Measurements from ENCODE around the gene FADS1. TPM values are rescaled to one million over a fixed set of nuclear protein-coding genes. Genes with fewer than 3 reads are reported as not detected.

The FADS1 gene
- total RNA-seq, 4 donors from 2014 or later: 20.8 to 37.4 (median 32.0) TPM

DNA sequence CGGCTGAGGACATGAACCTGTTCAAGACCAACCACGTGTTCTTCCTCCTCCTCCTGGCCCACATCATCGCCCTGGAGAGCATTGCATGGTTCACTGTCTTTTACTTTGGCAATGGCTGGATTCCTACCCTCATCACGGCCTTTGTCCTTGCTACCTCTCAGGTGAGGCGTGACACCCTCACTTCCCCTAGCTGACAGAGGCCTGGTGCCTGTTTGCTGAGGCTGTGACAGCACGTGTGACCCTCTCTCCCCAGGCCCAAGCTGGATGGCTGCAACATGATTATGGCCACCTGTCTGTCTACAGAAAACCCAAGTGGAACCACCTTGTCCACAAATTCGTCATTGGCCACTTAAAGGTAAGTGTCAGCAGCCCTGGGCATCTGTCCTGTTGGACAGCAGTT lies 23.6 kb upstream of the FADS1 start:
- 89 to 95% methylated on average over 4 to 7 of the region's 7 CpGs for WGBS, 2 donors (ENCODE audit: low coverage in 1 of 2)
- TF ChIP-seq, protein P1, sequence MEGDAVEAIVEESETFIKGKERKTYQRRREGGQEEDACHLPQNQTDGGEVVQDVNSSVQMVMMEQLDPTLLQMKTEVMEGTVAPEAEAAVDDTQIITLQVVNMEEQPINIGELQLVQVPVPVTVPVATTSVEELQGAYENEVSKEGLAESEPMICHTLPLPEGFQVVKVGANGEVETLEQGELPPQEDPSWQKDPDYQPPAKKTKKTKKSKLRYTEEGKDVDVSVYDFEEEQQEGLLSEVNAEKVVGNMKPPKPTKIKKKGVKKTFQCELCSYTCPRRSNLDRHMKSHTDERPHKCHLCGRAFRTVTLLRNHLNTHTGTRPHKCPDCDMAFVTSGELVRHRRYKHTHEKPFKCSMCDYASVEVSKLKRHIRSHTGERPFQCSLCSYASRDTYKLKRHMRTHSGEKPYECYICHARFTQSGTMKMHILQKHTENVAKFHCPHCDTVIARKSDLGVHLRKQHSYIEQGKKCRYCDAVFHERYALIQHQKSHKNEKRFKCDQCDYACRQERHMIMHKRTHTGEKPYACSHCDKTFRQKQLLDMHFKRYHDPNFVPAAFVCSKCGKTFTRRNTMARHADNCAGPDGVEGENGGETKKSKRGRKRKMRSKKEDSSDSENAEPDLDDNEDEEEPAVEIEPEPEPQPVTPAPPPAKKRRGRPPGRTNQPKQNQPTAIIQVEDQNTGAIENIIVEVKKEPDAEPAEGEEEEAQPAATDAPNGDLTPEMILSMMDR (IDR thresholded peaks at IDR 0.05): no peak
- TF ChIP-seq EP300 (IDR thresholded peaks at IDR 0.05): no peak
- TF ChIP-seq POLR2A (IDR thresholded peaks at IDR 0.05): no peak
- no peak for TF ChIP-seq POLR2AphosphoS5 (IDR thresholded peaks at IDR 0.05)
- Histone ChIP-seq H3K27me3 (no peaks in the 10 kb centered on the region), H3K27ac (no peak overlapping the region), H3K4me1 (peaks cover 0 to 8% (median 0%) of the 10 kb centered on the region in 3 donors), H3K4me3 (no peak overlapping the region), H3K9me3 (no peaks in the 10 kb centered on the region), H3K36me3 (peaks cover 0 to 78% of the 10 kb centered on the region in 2 donors)
- ATAC-seq: no peak

DNA sequence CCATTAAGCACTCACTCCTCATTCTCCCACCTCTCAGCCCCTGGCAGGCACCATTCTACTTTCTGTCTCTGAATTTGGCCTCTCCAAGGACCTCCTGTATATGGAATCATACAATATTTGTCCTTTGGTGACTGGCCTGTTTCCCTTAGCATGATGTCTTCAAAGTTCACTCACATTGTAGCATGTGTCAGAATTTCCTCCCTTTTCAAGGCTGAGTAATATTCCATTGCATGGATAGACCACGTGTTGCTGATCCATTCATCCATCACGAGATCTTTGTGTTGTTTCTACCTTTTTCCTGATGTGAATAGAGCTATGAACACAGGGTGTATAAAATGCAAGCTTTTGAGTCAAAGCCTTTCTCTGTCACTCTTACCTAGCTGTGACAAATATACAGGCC lies 22.9 kb upstream of the FADS1 start:
- no peak for ATAC-seq
- 83 to 100% methylated on average over 2 of the region's 2 CpGs for WGBS, 2 donors (ENCODE audit: low coverage in 1 of 2)
- no peak overlapping the region for H3K4me3 ChIP-seq
- H3K27ac ChIP-seq: no peak overlapping the region
- H3K4me1 ChIP-seq: peaks cover 0 to 15% (median 4%) of the 10 kb centered on the region in 3 donors
- H3K36me3 ChIP-seq: peaks cover 0 to 72% of the 10 kb centered on the region in 2 donors
- TF ChIP-seq POLR2AphosphoS5 (IDR thresholded peaks at IDR 0.05) (no peak), POLR2A (IDR thresholded peaks at IDR 0.05) (no peak), EP300 (IDR thresholded peaks at IDR 0.05) (no peak)
- TF ChIP-seq, protein P1 (IDR thresholded peaks at IDR 0.05): no peak
- no peaks in the 10 kb centered on the region for H3K27me3 ChIP-seq
- H3K9me3 ChIP-seq: no peaks in the 10 kb centered on the region

DNA sequence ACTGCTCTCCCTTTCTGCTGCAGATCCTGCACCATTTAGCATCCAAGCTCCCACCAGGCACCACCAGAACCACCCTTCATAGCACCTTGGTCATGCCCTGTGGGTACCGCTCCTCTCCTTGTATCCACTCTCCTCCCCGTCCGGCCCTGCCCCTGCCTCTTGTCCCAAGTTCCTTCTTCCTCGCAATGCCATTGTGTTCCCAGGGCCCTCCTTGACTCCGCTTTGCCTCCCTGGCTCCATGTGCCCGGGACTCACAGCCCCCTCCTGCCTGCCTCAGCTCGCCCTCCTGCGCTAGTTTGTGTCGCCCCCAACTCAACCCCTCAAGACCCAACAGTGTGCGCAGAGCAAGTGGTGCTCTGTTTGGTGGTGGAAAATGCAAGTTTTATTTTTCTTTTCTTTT lies 22.1 kb upstream of the FADS1 start:
- Histone ChIP-seq H3K4me1 (peaks cover 0 to 23% (median 8%) of the 10 kb centered on the region in 3 donors), H3K27ac (no peak overlapping the region), H3K36me3 (peaks cover 0 to 64% of the 10 kb centered on the region in 2 donors), H3K4me3 (no peak overlapping the region), H3K27me3 (no peaks in the 10 kb centered on the region), H3K9me3 (no peaks in the 10 kb centered on the region)
- TF ChIP-seq POLR2AphosphoS5 (IDR thresholded peaks at IDR 0.05): no peak
- TF ChIP-seq POLR2A (IDR thresholded peaks at IDR 0.05): no peak
- no peak for TF ChIP-seq EP300 (IDR thresholded peaks at IDR 0.05)
- TF ChIP-seq, protein P1 (IDR thresholded peaks at IDR 0.05): no peak
- no peak for ATAC-seq
- WGBS, 2 donors (ENCODE audit: low coverage in 1 of 2): 83 to 87% methylated on average over 4 to 10 of the region's 10 CpGs

DNA sequence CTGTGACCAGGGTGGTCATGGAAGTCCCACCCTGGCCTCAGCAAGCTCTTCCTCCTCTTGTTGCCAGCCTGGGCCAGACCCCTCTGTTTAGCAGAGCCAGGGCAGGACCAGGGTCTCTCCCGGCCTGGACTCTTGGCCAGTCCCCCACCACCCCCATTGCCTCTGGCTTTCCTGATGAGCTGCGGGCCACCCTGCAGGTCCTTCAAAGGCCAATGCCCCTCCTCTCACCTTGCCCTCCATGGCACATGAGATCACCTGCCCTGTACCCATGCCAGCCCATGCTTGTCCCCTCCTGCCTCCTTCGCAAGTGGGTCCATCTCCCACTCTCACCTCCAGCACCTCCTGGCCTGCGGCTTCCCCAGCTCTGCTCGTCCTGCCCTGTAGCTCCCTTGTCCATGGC lies 21.7 kb upstream of the FADS1 start:
- no peak overlapping the region for H3K4me3 ChIP-seq
- WGBS, 2 donors (ENCODE audit: low coverage in 1 of 2): 85 to 90% methylated on average over 3 to 4 of the region's 5 CpGs
- peaks cover 0 to 27% (median 8%) of the 10 kb centered on the region in 3 donors for H3K4me1 ChIP-seq
- peaks cover 0 to 59% of the 10 kb centered on the region in 2 donors for H3K36me3 ChIP-seq
- no peaks in the 10 kb centered on the region for H3K9me3 ChIP-seq
- no peaks in the 10 kb centered on the region for H3K27me3 ChIP-seq
- H3K27ac ChIP-seq: no peak overlapping the region
- no peak for ATAC-seq
- TF ChIP-seq EP300 (IDR thresholded peaks at IDR 0.05) (no peak), POLR2A (IDR thresholded peaks at IDR 0.05) (no peak), POLR2AphosphoS5 (IDR thresholded peaks at IDR 0.05) (no peak)
- TF ChIP-seq, protein P1 (IDR thresholded peaks at IDR 0.05): no peak

DNA sequence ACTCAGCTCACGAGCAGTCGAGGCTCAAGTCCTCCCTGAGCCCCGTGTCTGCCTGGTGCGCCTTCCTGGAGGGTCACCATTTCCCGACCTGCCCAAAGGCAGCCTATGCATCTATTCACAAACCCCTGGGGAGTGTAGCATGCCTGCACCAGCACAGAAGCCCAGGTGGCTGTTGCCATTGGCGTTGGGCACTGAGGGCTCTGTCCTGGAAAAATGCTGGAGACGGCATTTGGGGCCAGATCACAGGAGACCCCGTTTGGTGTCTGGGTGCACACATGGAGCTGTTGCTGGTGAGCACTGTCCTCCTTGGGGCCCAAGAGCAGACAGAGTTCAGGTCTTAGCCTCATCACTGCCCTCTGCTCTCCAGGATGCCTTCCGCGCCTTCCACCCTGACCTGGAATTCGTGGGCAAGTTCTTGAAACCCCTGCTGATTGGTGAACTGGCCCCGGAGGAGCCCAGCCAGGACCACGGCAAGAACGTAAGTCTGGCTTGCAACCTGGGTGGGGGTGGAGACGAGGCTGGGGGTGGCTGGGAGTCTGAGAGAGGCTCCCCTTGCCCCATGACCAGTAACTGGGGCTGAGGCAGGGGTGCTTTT lies 20.7 kb upstream of the FADS1 start:
- Histone ChIP-seq H3K27me3 (no peaks in the 10 kb centered on the region), H3K36me3 (peaks cover 0 to 51% of the 10 kb centered on the region in 2 donors), H3K4me1 (peaks cover 0 to 33% (median 8%) of the 10 kb centered on the region in 3 donors), H3K9me3 (no peaks in the 10 kb centered on the region), H3K4me3 (no peak overlapping the region), H3K27ac (no peak overlapping the region)
- WGBS, 2 donors (ENCODE audit: low coverage in 1 of 2): 80 to 92% methylated on average over 1 to 2 of the region's 15 CpGs
- no peak for ATAC-seq
- no peak for TF ChIP-seq POLR2AphosphoS5 (IDR thresholded peaks at IDR 0.05)
- TF ChIP-seq EP300 (IDR thresholded peaks at IDR 0.05): no peak
- no peak for TF ChIP-seq POLR2A (IDR thresholded peaks at IDR 0.05)
- TF ChIP-seq, protein P1 (IDR thresholded peaks at IDR 0.05): no peak
